ENCODE measurements around the gene EIF3CL.
"Not testable (repeated sequence)": the region's sequence is repeated elsewhere in the genome, so short reads cannot be mapped to it uniquely, and the experiment has no call there.

The EIF3CL gene

GRCh38 chr16:28403220-28404072 lies at the start of gene EIF3CL:
Gene EIF3CL (minus strand): TSS chr16:28403841. CDS start chr16:28403618, 223 bp downstream.
- H4K20me1 ChIP-seq, H3K4me1 ChIP-seq, H3K9ac ChIP-seq, H3K27me3 ChIP-seq, H3K27ac ChIP-seq, H3K36me3 ChIP-seq, H3K9me3 ChIP-seq: not testable (repeated sequence)
- H3K4me2 ChIP-seq = peak within 1 kb of the TSS; percentile 40; the same call in 1 of the 2 replicates
- H3K4me3 ChIP-seq = peak within 1 kb of the TSS; percentile 58

- H4K20me1 ChIP-seq, H3K4me1 ChIP-seq, H3K4me3 ChIP-seq, H3K9me3 ChIP-seq, H3K27me3 ChIP-seq, H3K36me3 ChIP-seq, H3K9ac ChIP-seq, H3K4me2 ChIP-seq, H3K27ac ChIP-seq: not testable (repeated sequence)
These were observed 43.4 kb upstream of the EIF3CL start for GRCh38 chr16:28447081-28447480.

GRCh38 chr16:28446388-28446787 lies 42.7 kb upstream of the EIF3CL start:
- not testable (repeated sequence) for H3K36me3 ChIP-seq, H3K4me2 ChIP-seq, H3K9ac ChIP-seq, H4K20me1 ChIP-seq, H3K27ac ChIP-seq, H3K9me3 ChIP-seq, H3K4me3 ChIP-seq, H3K27me3 ChIP-seq, H3K4me1 ChIP-seq

- H3K27ac ChIP-seq, H3K36me3 ChIP-seq, H3K4me3 ChIP-seq, H4K20me1 ChIP-seq, H3K9ac ChIP-seq, H3K4me1 ChIP-seq, H3K4me2 ChIP-seq, H3K27me3 ChIP-seq, H3K9me3 ChIP-seq: not testable (repeated sequence)
These were observed 40.3 kb upstream of the EIF3CL start for GRCh38 chr16:28443943-28444342.

GRCh38 chr16:28438899-28439298 lies 35.3 kb upstream of the EIF3CL start:
- not testable (repeated sequence) for H3K4me1 ChIP-seq, H3K9ac ChIP-seq, H4K20me1 ChIP-seq, H3K27me3 ChIP-seq, H3K4me2 ChIP-seq, H3K27ac ChIP-seq, H3K9me3 ChIP-seq, H3K36me3 ChIP-seq, H3K4me3 ChIP-seq

GRCh38 chr16:28435340-28435739 lies 31.7 kb upstream of the EIF3CL start:
- not testable (repeated sequence) for H3K36me3 ChIP-seq, H3K9ac ChIP-seq, H4K20me1 ChIP-seq, H3K9me3 ChIP-seq, H3K27me3 ChIP-seq, H3K4me1 ChIP-seq, H3K4me3 ChIP-seq, H3K27ac ChIP-seq, H3K4me2 ChIP-seq

GRCh38 chr16:28426060-28426680 lies 22.5 kb upstream of the EIF3CL start:
- H3K9me3 ChIP-seq, H4K20me1 ChIP-seq, H3K4me1 ChIP-seq, H3K9ac ChIP-seq, H3K36me3 ChIP-seq, H3K4me2 ChIP-seq, H3K27ac ChIP-seq, H3K4me3 ChIP-seq, H3K27me3 ChIP-seq: not testable (repeated sequence)

- not testable (repeated sequence) for H3K4me1 ChIP-seq, H3K27me3 ChIP-seq, H4K20me1 ChIP-seq, H3K9me3 ChIP-seq, H3K9ac ChIP-seq, H3K27ac ChIP-seq, H3K4me2 ChIP-seq, H3K36me3 ChIP-seq, H3K4me3 ChIP-seq
These were observed 17.6 kb upstream of the EIF3CL start for GRCh38 chr16:28421071-28421750.

- not testable (repeated sequence) for H3K9me3 ChIP-seq, H3K36me3 ChIP-seq, H4K20me1 ChIP-seq, H3K4me2 ChIP-seq, H3K9ac ChIP-seq, H3K27me3 ChIP-seq, H3K4me3 ChIP-seq, H3K27ac ChIP-seq, H3K4me1 ChIP-seq
These were observed 13.4 kb upstream of the EIF3CL start for GRCh38 chr16:28417033-28417432.

GRCh38 chr16:28414530-28414929 lies 10.9 kb upstream of the EIF3CL start:
- H3K36me3 ChIP-seq, H3K4me3 ChIP-seq, H3K27ac ChIP-seq, H3K9ac ChIP-seq, H3K27me3 ChIP-seq, H4K20me1 ChIP-seq, H3K9me3 ChIP-seq, H3K4me1 ChIP-seq: not testable (repeated sequence)
- peak overlapping the region; percentile 71 for H3K4me2 ChIP-seq

GRCh38 chr16:28413585-28413984 lies 9.9 kb upstream of the EIF3CL start:
- not testable (repeated sequence) for H3K4me3 ChIP-seq, H3K9ac ChIP-seq, H3K9me3 ChIP-seq, H3K4me2 ChIP-seq, H3K36me3 ChIP-seq, H3K4me1 ChIP-seq, H4K20me1 ChIP-seq, H3K27me3 ChIP-seq, H3K27ac ChIP-seq

- H3K27me3 ChIP-seq, H3K4me3 ChIP-seq, H3K9me3 ChIP-seq, H3K9ac ChIP-seq, H3K36me3 ChIP-seq, H3K27ac ChIP-seq, H4K20me1 ChIP-seq, H3K4me2 ChIP-seq, H3K4me1 ChIP-seq: not testable (repeated sequence)
These were observed 11.6 kb downstream of the EIF3CL start for GRCh38 chr16:28392054-28392453.

GRCh38 chr16:28382177-28382867 lies 21.3 kb downstream of the EIF3CL start:
- not testable (repeated sequence) for H3K4me2 ChIP-seq, H3K4me1 ChIP-seq, H3K9me3 ChIP-seq, H3K27me3 ChIP-seq, H3K9ac ChIP-seq, H4K20me1 ChIP-seq, H3K27ac ChIP-seq, H3K36me3 ChIP-seq, H3K4me3 ChIP-seq

- not testable (repeated sequence) for H3K4me1 ChIP-seq, H3K4me3 ChIP-seq, H3K9ac ChIP-seq, H4K20me1 ChIP-seq, H3K9me3 ChIP-seq, H3K27me3 ChIP-seq, H3K27ac ChIP-seq, H3K4me2 ChIP-seq, H3K36me3 ChIP-seq
These were observed 25.8 kb downstream of the EIF3CL start for GRCh38 chr16:28377822-28378221.

Measured in BLaER1 (cell line).